Measurements from ENCODE around the gene CD40LG.

Gene CD40LG

DNA sequence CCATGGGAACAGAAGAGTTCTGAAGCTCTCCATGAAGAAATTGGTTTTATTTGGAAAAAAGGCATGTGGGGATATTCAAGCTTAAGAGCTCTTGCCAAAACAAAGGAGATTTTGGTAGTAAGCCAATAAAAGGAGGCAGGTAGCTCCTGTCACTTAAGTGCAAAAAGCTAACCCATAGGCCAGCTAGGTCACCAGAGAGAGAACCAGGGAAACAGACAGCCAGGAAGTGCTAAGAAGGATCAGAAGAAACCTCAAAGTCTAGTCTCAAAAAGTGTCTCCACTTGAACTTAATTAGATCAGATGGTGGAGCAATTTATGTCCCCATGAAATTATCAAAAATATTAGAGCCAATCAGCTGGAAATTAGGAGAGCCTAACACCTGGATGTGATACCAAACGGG is 49.2 kb downstream of the CD40LG start:
- no peak for DNase-seq (ENCODE audit: low read depth)

DNA sequence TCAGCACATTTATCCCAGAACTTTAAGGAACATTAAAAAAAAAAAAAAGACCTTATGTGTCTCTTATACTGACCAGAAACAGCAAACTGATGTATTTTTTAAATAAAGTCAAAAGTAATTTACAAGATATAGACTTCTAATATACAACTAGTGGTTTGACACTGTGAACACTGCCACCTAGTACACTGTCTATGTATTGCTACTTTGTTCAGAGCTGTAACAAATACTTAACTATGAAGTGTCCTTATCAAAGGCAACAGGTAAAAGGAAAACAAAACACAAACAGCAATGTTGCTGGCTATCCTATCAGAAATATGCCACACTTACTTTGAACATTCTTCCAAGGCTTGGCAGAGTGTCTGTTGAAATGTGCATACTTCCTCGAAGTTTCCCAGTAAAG is 60.4 kb downstream of the CD40LG start:
- no peak for DNase-seq (ENCODE audit: low read depth)

Measured in HS-5 (cell line).